Fibroblast of the aortic adventitia (primary cell): ENCODE data around the gene RGL1. TPM values are rescaled to one million over a fixed set of nuclear protein-coding genes. Genes with fewer than 3 reads are reported as not detected.
A peak's percentile ranks its signal among the peaks of the same experiment; 100 is the strongest.

Experiments used
- DNase-seq: peaks from one replicate; pipeline ENCODE4 v3.0.0-alpha.2; 2010; ENCODE audit warnings: low read depth
- H3K4me3 ChIP-seq: 2 replicates; pipeline ENCODE4 v1.5.1; 2011; ENCODE audit warnings: low read depth, mild to moderate bottlenecking, control low read depth, low read length, moderate library complexity
- CTCF ChIP-seq: IDR thresholded peaks from 2 replicates; pipeline ENCODE4 v1.5.1; 2011; ENCODE audit warnings: mild to moderate bottlenecking, low read length, control low read depth, inconsistent platforms; ENCODE audit not compliant: insufficient read depth
- total RNA-seq: library from RNA; depleted of rRNA; stranded (reverse); fragments of >200 nt; gene quantifications from 2 replicates; pipeline ENCODE4 v1.2.3, GENCODE V29; 2012; ENCODE audit warnings: low replicate concordance

The RGL1 gene
- total RNA-seq, 1 donor, result 55.1 TPM

- DNase-seq, result peak; percentile 31
- no peak overlapping the region for H3K4me3 ChIP-seq
- TF ChIP-seq CTCF, result no peak
Observed at GRCh38 chr1:183937611-183938010, 132.7 kb downstream of the RGL1 start.

GRCh38 chr1:183941001-183941400 is 136.1 kb downstream of the RGL1 start:
- H3K4me3 ChIP-seq, result no peak overlapping the region
- DNase-seq, result no peak
- TF ChIP-seq CTCF, result no peak

- no peak overlapping the region for H3K4me3 ChIP-seq
- DNase-seq, result peak; percentile 95
- TF ChIP-seq CTCF, result no peak
Observed at GRCh38 chr1:183942933-183943693, 138.2 kb downstream of the RGL1 start.

- DNase-seq, result no peak
- no peak overlapping the region for H3K4me3 ChIP-seq
- no peak for TF ChIP-seq CTCF
Observed at GRCh38 chr1:183945428-183946319, 140.8 kb downstream of the RGL1 start.

- H3K4me3 ChIP-seq, result no peak overlapping the region
- no peak for DNase-seq
- TF ChIP-seq CTCF, result no peak
Observed at GRCh38 chr1:183946320-183946613, 141.3 kb downstream of the RGL1 start.

- no peak overlapping the region for H3K4me3 ChIP-seq
- no peak for TF ChIP-seq CTCF
- no peak for DNase-seq
Observed at GRCh38 chr1:183947988-183948387, 143.1 kb downstream of the RGL1 start.
